HepG2 (cell line): ENCODE measurements around the gene SLC9B2. TPM values are rescaled to one million over a fixed set of nuclear protein-coding genes. Genes with fewer than 3 reads are reported as not detected.

Experiments
- CEBPG ChIP-seq: IDR thresholded peaks from 2 replicates; pipeline ENCODE4 v1.6.1; 2016
- DMAP1 ChIP-seq: IDR thresholded peaks from 2 replicates; pipeline ENCODE4 v1.6.1; 2016
- FOSL2 ChIP-seq: sonication (generic); formaldehyde crosslinking; IDR thresholded peaks from 2 replicates; pipeline ENCODE4 v1.4.0; 2020; ENCODE audit warnings: missing genetic modification reagents
- GATAD2A ChIP-seq: IDR thresholded peaks from 2 replicates; pipeline ENCODE4 v1.6.1; 2016
- HIC2 ChIP-seq: sonication (generic); formaldehyde crosslinking; IDR thresholded peaks from 2 replicates; pipeline ENCODE4 v1.9.0; 2022; ENCODE audit warnings: low read depth, missing genetic modification reagents
- HOXA7 ChIP-seq: sonication (generic); formaldehyde crosslinking; IDR thresholded peaks from 2 replicates; pipeline ENCODE4 v1.8.1; 2022; ENCODE audit warnings: mild to moderate bottlenecking, missing genetic modification reagents, moderate library complexity
- JUNB ChIP-seq: sonication (generic); formaldehyde crosslinking; IDR thresholded peaks from 2 replicates; pipeline ENCODE4 v1.8.0; 2022; ENCODE audit warnings: missing genetic modification reagents, mild to moderate bottlenecking, borderline replicate concordance
- MAFF ChIP-seq: IDR thresholded peaks from 2 replicates; pipeline ENCODE4 v1.6.1; 2011; ENCODE audit warnings: low read depth, low read length, improper control_type of control experiment
- MED13 ChIP-seq: sonication (generic); formaldehyde crosslinking; IDR thresholded peaks from 2 replicates; pipeline ENCODE4 v1.5.0; 2020; ENCODE audit warnings: missing genetic modification reagents
- NFKBIZ ChIP-seq: IDR thresholded peaks from 2 replicates; pipeline ENCODE4 v1.6.1; 2018; ENCODE audit warnings: missing genetic modification reagents, missing compliant biosample characterization
- ONECUT2 ChIP-seq: sonication (generic); formaldehyde crosslinking; IDR thresholded peaks from 2 replicates; pipeline ENCODE4 v1.4.0; 2020; ENCODE audit warnings: missing genetic modification reagents
- PHF21A ChIP-seq: sonication (generic); formaldehyde crosslinking; IDR thresholded peaks from 2 replicates; pipeline ENCODE4 v1.5.0; 2020; ENCODE audit warnings: mild to moderate bottlenecking, missing genetic modification reagents
- TCF7L2 ChIP-seq: IDR thresholded peaks from 2 replicates; pipeline ENCODE4 v1.6.1; 2011; ENCODE audit warnings: mild to moderate bottlenecking, low read depth, low read length, moderate library complexity
- THAP7 ChIP-seq: sonication (generic); formaldehyde crosslinking; IDR thresholded peaks from 2 replicates; pipeline ENCODE4 v1.8.1; 2023; ENCODE audit warnings: mild to moderate bottlenecking, missing genetic modification reagents
- TSC22D2 ChIP-seq: sonication (generic); formaldehyde crosslinking; IDR thresholded peaks from 2 replicates; pipeline ENCODE4 v1.5.1; 2020; ENCODE audit warnings: missing genetic modification reagents, mild to moderate bottlenecking, borderline replicate concordance
- ZBTB26 ChIP-seq: IDR thresholded peaks from 2 replicates; pipeline ENCODE4 v1.6.1; 2016; ENCODE audit warnings: missing compliant biosample characterization, missing genetic modification reagents, borderline replicate concordance
- ZNF160 ChIP-seq: sonication (generic); formaldehyde crosslinking; IDR thresholded peaks from 2 replicates; pipeline ENCODE4 v1.8.0; 2022; ENCODE audit warnings: mild to moderate bottlenecking, inconsistent platforms, missing genetic modification reagents
- ZNF282 ChIP-seq: fragments of 450-650 bp; IDR thresholded peaks from 2 replicates; pipeline ENCODE4 v1.6.1; 2018; ENCODE audit not compliant: partially characterized antibody
- ZNF431 ChIP-seq: sonication (generic); formaldehyde crosslinking; IDR thresholded peaks from 2 replicates; pipeline ENCODE4 v1.9.0; 2022; ENCODE audit warnings: missing genetic modification reagents, low read depth, mild to moderate bottlenecking, borderline replicate concordance
- ZNF451 ChIP-seq: sonication (generic); formaldehyde crosslinking; IDR thresholded peaks from 2 replicates; pipeline ENCODE4 v1.5.0; 2020; ENCODE audit warnings: mild to moderate bottlenecking, missing genetic modification reagents
- polyA plus RNA-seq, 8 experiments: library from polyadenylated mRNA; depleted of rRNA in 3 of 8; stranded (reverse) in 7 of 8; unstranded in 1 of 8; fragments of >200 nt; fragmentation: Illumina TruSeq in 4 of 8; extraction: Trizol in 4 of 8; gene quantifications; 2 replicates each; pipeline versions ENCODE4 v1.2.1 to v1.2.3, GENCODE V29; 2011 to 2016; ENCODE audit warnings: low read depth in 4 of 8, missing spikeins in 1 of 8, mixed read lengths in 1 of 8; ENCODE audit not compliant: insufficient read depth in 1 of 8
- total RNA-seq, 5 experiments: library from RNA; depleted of rRNA; stranded (reverse); fragments of >200 nt; fragmentation: Illumina TruSeq; extraction: Trizol; gene quantifications; 2 replicates each; pipeline ENCODE4 v1.2.3, GENCODE V29; 2016; ENCODE audit warnings: low read depth in 1 of 5
- TF ChIP-seq, protein P1 (sequence below): sonication (generic); formaldehyde crosslinking; conservative IDR thresholded peaks from 2 replicates; pipeline ENCODE4 v1.4.0; 2020; ENCODE audit warnings: missing genetic modification reagents
- TF ChIP-seq, protein P2 (sequence below): sonication (generic); formaldehyde crosslinking; IDR thresholded peaks from 2 replicates; pipeline ENCODE4 v1.8.1; 2023; ENCODE audit warnings: missing genetic modification reagents, mild to moderate bottlenecking, borderline replicate concordance
- TF ChIP-seq, protein P3 (sequence below): IDR thresholded peaks from 2 replicates; pipeline ENCODE4 v1.6.1; 2016
- TF ChIP-seq, protein P4 (sequence below), 2 experiments: sonication (generic) in 1 of 2; formaldehyde crosslinking in 1 of 2; IDR thresholded peaks; 2 replicates each; pipeline versions ENCODE4 v1.4.0 to v1.6.1; 2018 to 2020; ENCODE audit warnings: missing genetic modification reagents in 2 of 2, borderline replicate concordance in 1 of 2, low read depth in 1 of 2, mild to moderate bottlenecking in 1 of 2, missing biosample characterization in 1 of 2

Gene SLC9B2
- total and polyA plus RNA-seq, 2 of the 13 experiments (the other 11 are each of a cell fraction or from before 2014, with no cell fraction given) = 23.5 to 38.5 TPM

GRCh38 chr4:103075435-103075893 is 1.1 kb downstream of the SLC9B2 start (continued):
- TF ChIP-seq ZNF282 = no peak
- TF ChIP-seq MAFF = no peak
- no peak; the same call in 1 of the 2 replicates for TF ChIP-seq PHF21A (CRISPR knock-in tag)
- peak; percentile 84; the same call in 1 of the 2 replicates for TF ChIP-seq ZNF431 (CRISPR knock-in tag)
- TF ChIP-seq, protein P1, sequence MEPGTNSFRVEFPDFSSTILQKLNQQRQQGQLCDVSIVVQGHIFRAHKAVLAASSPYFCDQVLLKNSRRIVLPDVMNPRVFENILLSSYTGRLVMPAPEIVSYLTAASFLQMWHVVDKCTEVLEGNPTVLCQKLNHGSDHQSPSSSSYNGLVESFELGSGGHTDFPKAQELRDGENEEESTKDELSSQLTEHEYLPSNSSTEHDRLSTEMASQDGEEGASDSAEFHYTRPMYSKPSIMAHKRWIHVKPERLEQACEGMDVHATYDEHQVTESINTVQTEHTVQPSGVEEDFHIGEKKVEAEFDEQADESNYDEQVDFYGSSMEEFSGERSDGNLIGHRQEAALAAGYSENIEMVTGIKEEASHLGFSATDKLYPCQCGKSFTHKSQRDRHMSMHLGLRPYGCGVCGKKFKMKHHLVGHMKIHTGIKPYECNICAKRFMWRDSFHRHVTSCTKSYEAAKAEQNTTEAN (CRISPR knock-in tag) = peak; percentile 82; the same call in 1 of the 2 replicates
- TF ChIP-seq NFKBIZ (CRISPR knock-in tag) = peak; percentile 89
- TF ChIP-seq GATAD2A = peak; percentile 94
- TF ChIP-seq DMAP1 (CRISPR knock-in tag) = peak; percentile 66
- no peak for TF ChIP-seq THAP7 (CRISPR knock-in tag)
- peak; percentile 52; the same call in 1 of the 2 replicates for TF ChIP-seq JUNB (CRISPR knock-in tag)
- TF ChIP-seq TSC22D2 (CRISPR knock-in tag) = no peak
- 0 out of 2 replicates have a peak, but pooled peaks have one; percentile 48 for TF ChIP-seq ZBTB26 (CRISPR knock-in tag)
- peak; percentile 89 for TF ChIP-seq FOSL2 (CRISPR knock-in tag)
- TF ChIP-seq ZNF451 (CRISPR knock-in tag) = 0 out of 2 replicates have a peak, but pooled peaks have one; percentile 41
- no peak; the same call in 1 of the 2 replicates for TF ChIP-seq HOXA7 (CRISPR knock-in tag)
- TF ChIP-seq TCF7L2 = no peak
- TF ChIP-seq ONECUT2 = 0 out of 2 replicates have a peak, but pooled peaks have one; percentile 18
- TF ChIP-seq, protein P2, sequence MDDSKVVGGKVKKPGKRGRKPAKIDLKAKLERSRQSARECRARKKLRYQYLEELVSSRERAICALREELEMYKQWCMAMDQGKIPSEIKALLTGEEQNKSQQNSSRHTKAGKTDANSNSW (CRISPR knock-in tag) = no peak
- TF ChIP-seq, protein P3, sequence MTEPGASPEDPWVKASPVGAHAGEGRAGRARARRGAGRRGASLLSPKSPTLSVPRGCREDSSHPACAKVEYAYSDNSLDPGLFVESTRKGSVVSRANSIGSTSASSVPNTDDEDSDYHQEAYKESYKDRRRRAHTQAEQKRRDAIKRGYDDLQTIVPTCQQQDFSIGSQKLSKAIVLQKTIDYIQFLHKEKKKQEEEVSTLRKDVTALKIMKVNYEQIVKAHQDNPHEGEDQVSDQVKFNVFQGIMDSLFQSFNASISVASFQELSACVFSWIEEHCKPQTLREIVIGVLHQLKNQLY = peak; percentile 99
- peak; percentile 66 for TF ChIP-seq CEBPG (CRISPR knock-in tag)
- no peak for TF ChIP-seq MED13
- no peak; the same call in 1 of the 2 replicates for TF ChIP-seq ZNF160 (CRISPR knock-in tag)
- TF ChIP-seq, protein P4, sequence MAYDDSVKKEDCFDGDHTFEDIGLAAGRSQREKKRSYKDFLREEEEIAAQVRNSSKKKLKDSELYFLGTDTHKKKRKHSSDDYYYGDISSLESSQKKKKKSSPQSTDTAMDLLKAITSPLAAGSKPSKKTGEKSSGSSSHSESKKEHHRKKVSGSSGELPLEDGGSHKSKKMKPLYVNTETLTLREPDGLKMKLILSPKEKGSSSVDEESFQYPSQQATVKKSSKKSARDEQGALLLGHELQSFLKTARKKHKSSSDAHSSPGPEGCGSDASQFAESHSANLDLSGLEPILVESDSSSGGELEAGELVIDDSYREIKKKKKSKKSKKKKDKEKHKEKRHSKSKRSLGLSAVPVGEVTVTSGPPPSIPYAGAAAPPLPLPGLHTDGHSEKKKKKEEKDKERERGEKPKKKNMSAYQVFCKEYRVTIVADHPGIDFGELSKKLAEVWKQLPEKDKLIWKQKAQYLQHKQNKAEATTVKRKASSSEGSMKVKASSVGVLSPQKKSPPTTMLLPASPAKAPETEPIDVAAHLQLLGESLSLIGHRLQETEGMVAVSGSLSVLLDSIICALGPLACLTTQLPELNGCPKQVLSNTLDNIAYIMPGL (CRISPR knock-in tag; IDR thresholded peaks at IDR 0.05; ENCODE audit: borderline replicate concordance in 1 of 2, low read depth in 1 of 2) = peak in 1 of 2 experiments; percentile 40; a peak in 1 of 4 replicates
- TF ChIP-seq HIC2 (CRISPR knock-in tag) = peak; percentile 70; the same call in 1 of the 2 replicates
